Common myeloid progenitor, CD34-positive (primary cell): Measurements from ENCODE around the gene C8A. TPM values are rescaled to one million over a fixed set of nuclear protein-coding genes. Genes with fewer than 3 reads are reported as not detected.

ENCODE experiments used
- CTCF ChIA-PET: fragments of 350-600 bp; sonication (Branson Sonifier 250); formaldehyde crosslinking; loops from one replicate; lab custom pipeline; 2021; ENCODE audit warnings: antibody characterized with exemption; lab: Charles Lee
- POLR2A ChIA-PET: fragments of 350-600 bp; sonication (Branson Sonifier 250); formaldehyde crosslinking; loops from one replicate; lab custom pipeline; 2021; ENCODE audit warnings: antibody characterized with exemption; lab: Charles Lee
- DNase-seq, 3 donors: peaks; one replicate each; pipeline versions ENCODE4 v3.0.0 to v3.0.0-alpha.2; 2013
- H3K27ac ChIP-seq, 2 experiments: 1 replicate in 1 of 2; 2 replicates in 1 of 2; pipeline ENCODE4 v1.7.0; 2013; ENCODE audit warnings: inconsistent platforms in 2 of 2, low read length in 2 of 2, mild to moderate bottlenecking in 2 of 2, low read depth in 1 of 2, moderate library complexity in 1 of 2; ENCODE audit not compliant: severe bottlenecking in 2 of 2, insufficient read depth in 1 of 2, poor library complexity in 1 of 2
- H3K27me3 ChIP-seq, 5 experiments: replicated peaks in 2 of 5; 1 replicate in 3 of 5; 2 replicates in 2 of 5; pipeline versions ENCODE4 v1.6.1 to v1.7.0; 2013; ENCODE audit warnings: low read length in 4 of 5, mild to moderate bottlenecking in 2 of 5, moderate library complexity in 2 of 5, inconsistent platforms in 1 of 5; ENCODE audit not compliant: insufficient read depth in 5 of 5, control insufficient read depth in 4 of 5
- H3K36me3 ChIP-seq, 4 experiments: 1 replicate in 2 of 4; 2 replicates in 2 of 4; pipeline versions ENCODE4 v1.6.1 to v1.7.0; 2013; ENCODE audit warnings: low read length in 3 of 4, control low read depth in 1 of 4, mild to moderate bottlenecking in 1 of 4; ENCODE audit not compliant: control insufficient read depth in 4 of 4, insufficient read depth in 4 of 4
- H3K4me1 ChIP-seq, 4 experiments: 1 replicate in 3 of 4; 2 replicates in 1 of 4; pipeline versions ENCODE4 v1.6.1 to v1.7.1; 2013; ENCODE audit warnings: low read length in 3 of 4, mild to moderate bottlenecking in 3 of 4, control low read depth in 1 of 4, inconsistent platforms in 1 of 4, moderate library complexity in 1 of 4; ENCODE audit not compliant: control insufficient read depth in 4 of 4, insufficient read depth in 4 of 4; ENCODE audit errors: control extremely low read depth in 1 of 4
- H3K4me3 ChIP-seq, 7 experiments: 1 replicate in 4 of 7; 2 replicates in 3 of 7; pipeline versions ENCODE4 v1.5.1 to v1.7.0; 2013; ENCODE audit warnings: mild to moderate bottlenecking in 7 of 7, low read length in 6 of 7, moderate library complexity in 6 of 7, inconsistent platforms in 2 of 7, low read depth in 2 of 7, control low read depth in 1 of 7; ENCODE audit not compliant: insufficient read depth in 4 of 7, control insufficient read depth in 1 of 7; ENCODE audit errors: extremely low read depth in 1 of 7
- H3K9me3 ChIP-seq, 5 experiments: 1 replicate in 4 of 5; 2 replicates in 1 of 5; pipeline versions ENCODE4 v1.6.1 to v1.7.1; 2013; ENCODE audit warnings: low read length in 4 of 5, mild to moderate bottlenecking in 2 of 5, inconsistent platforms in 1 of 5, low read depth in 1 of 5, moderate library complexity in 1 of 5; ENCODE audit not compliant: control insufficient read depth in 4 of 5, insufficient read depth in 2 of 5; ENCODE audit errors: control extremely low read depth in 1 of 5
- WGBS: methylation state at CpG from one replicate; pipeline ENCODE4 v1.1.5; 2013; ENCODE audit not compliant: insufficient coverage; 5-methylcytosine and 5-hydroxymethylcytosine counted together
- polyA plus RNA-seq: library from polyadenylated mRNA; unstranded; fragments of 120-200 nt; gene quantifications from one replicate; pipeline ENCODE4 v1.2.1, GENCODE V29; 2013

Gene C8A
- polyA plus RNA-seq: not detected

DNA sequence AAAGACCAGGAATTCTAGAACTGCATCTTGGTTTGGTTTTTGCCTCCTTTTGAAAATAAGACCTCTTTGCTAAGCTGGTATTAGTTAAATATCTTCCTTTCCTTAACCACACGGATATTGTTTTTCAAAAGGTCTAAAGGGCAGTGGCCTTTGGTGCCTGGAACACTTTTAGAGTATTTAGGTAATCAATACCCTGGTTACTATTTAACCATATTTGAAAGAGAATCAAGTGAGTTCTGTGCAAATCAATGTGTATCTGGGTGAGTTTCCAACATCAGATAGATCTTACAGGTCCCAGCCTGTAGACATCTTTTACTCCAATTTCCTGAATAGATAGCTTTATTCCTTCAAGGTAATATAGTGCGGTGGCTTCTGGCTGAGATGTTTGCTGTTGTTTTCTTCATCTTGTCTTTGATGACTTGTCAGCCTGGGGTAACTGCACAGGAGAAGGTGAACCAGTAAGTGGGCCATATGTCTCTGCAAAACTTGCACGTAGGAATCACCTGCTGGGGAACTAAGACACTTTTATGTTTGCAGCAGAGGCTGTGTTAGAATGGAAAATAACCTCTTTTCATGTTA is at the start of gene C8A:
Gene C8A, plus strand, starts transcription at position 277 of the 579 bp plus-strand sequence. Its CDS starts 105 bp downstream, at position 382.
- no peaks in the 10 kb centered on the region for H3K4me1 ChIP-seq
- no peak for DNase-seq
- CTCF ChIA-PET: no interaction called here
- POLR2A ChIA-PET: no interaction called here
- WGBS: 100% methylated on average over 1 of the region's 3 CpGs
- no peak within 1 kb of the TSS for H3K4me3 ChIP-seq
- no peaks in the 10 kb centered on the region for H3K36me3 ChIP-seq
- H3K27me3 ChIP-seq: peaks cover 0 to 2% (median 0%) of the 10 kb centered on the region in 5 experiments
- H3K27ac ChIP-seq: no peak within 1 kb of the TSS
- H3K9me3 ChIP-seq: no peaks in the 10 kb centered on the region

DNA sequence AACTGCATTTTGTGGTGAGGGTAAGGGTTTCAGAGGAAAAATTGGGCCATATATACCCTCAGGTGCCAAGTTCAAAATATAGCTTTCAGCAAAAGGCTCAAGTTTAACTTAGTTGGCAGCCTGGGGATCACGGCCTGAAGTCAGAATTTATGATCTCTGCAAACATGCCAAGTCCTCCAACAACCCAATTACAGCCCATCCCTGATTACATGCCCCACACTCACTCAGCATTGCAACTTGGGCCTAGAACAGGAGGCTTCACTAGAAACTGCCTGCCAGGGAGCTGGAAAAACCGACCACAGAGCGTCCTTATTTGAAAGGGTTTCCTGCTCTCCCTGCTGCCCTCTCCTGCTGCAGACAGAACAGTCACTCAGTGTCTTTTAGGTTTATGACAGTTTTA is 47.8 kb upstream of the C8A start:
- 10% methylated on average over 3 of the region's 3 CpGs for WGBS
- Histone ChIP-seq H3K9me3 (no peaks in the 10 kb centered on the region), H3K36me3 (no peaks in the 10 kb centered on the region), H3K4me1 (no peaks in the 10 kb centered on the region), H3K27ac (no peak overlapping the region), H3K4me3 (no peak overlapping the region), H3K27me3 (peaks cover 0 to 4% (median 0%) of the 10 kb centered on the region in 5 experiments)
- peak in 1 of 3 donors; percentile 4 for DNase-seq
- CTCF ChIA-PET: interaction anchor here (2.7 kb wide), 1 partner anchor 14 kb away, joined by 12 read pairs; the partner anchor contains the start of gene FYB2
- POLR2A ChIA-PET: no interaction called here

DNA sequence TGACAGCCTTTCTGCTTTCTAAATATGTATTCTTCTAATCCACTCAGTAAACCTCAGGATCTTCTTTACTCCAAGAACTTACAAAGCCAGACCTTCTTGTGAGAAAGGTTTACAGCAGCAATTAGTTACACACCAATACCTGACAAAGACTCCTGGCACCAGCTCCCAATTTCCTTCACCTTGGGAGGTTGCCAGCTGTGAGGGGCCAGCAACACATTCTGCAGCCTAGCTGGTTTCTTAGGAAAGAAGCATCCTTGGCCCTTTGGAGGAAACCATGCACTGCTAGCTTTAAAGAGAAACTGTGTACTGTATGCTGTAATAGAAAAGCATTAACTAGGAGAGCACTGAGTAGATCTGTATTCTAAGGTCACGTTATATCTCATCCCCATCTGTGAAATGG is 46.2 kb upstream of the C8A start:
- ChIA-PET CTCF (interaction anchor here (2.7 kb wide), 1 partner anchor 12 kb away, joined by 12 read pairs; the partner anchor contains the start of gene FYB2), POLR2A (no interaction called here)
- H3K27ac ChIP-seq: no peak overlapping the region
- peaks cover 0 to 6% (median 0%) of the 10 kb centered on the region in 5 experiments for H3K27me3 ChIP-seq
- H3K9me3 ChIP-seq: no peaks in the 10 kb centered on the region
- H3K36me3 ChIP-seq: no peaks in the 10 kb centered on the region
- DNase-seq: no peak
- H3K4me1 ChIP-seq: no peaks in the 10 kb centered on the region
- H3K4me3 ChIP-seq: no peak overlapping the region
- 100% methylated on average over 1 of the region's 1 CpG for WGBS

- CTCF ChIA-PET: no interaction called here
Observed at GRCh38 chr1:56811331-56811730, 43.3 kb upstream of the C8A start.

GRCh38 chr1:56814205-56814604 is 40.4 kb upstream of the C8A start:
- H3K9me3 ChIP-seq: peaks cover 0 to 6% (median 4%) of the 10 kb centered on the region in 5 experiments
- no peak overlapping the region for H3K27ac ChIP-seq
- 95% methylated on average over 2 of the region's 2 CpGs for WGBS
- H3K4me3 ChIP-seq: no peak overlapping the region
- ChIA-PET POLR2A (no interaction called here), CTCF (no interaction called here)
- H3K36me3 ChIP-seq: no peaks in the 10 kb centered on the region
- no peaks in the 10 kb centered on the region for H3K4me1 ChIP-seq
- H3K27me3 ChIP-seq: peaks cover 0 to 6% (median 1%) of the 10 kb centered on the region in 5 experiments
- no peak for DNase-seq

More at GRCh38 chr1:56811331-56811730, 43.3 kb upstream of the C8A start:
- no peak overlapping the region for H3K27ac ChIP-seq
- WGBS: 86% methylated on average over 1 of the region's 2 CpGs
- no peaks in the 10 kb centered on the region for H3K36me3 ChIP-seq
- POLR2A ChIA-PET: no interaction called here
- DNase-seq: no peak
- peaks cover 0 to 6% (median 1%) of the 10 kb centered on the region in 5 experiments for H3K27me3 ChIP-seq
- peaks cover 0 to 6% (median 4%) of the 10 kb centered on the region in 5 experiments for H3K9me3 ChIP-seq
- no peaks in the 10 kb centered on the region for H3K4me1 ChIP-seq
- no peak overlapping the region for H3K4me3 ChIP-seq

DNA sequence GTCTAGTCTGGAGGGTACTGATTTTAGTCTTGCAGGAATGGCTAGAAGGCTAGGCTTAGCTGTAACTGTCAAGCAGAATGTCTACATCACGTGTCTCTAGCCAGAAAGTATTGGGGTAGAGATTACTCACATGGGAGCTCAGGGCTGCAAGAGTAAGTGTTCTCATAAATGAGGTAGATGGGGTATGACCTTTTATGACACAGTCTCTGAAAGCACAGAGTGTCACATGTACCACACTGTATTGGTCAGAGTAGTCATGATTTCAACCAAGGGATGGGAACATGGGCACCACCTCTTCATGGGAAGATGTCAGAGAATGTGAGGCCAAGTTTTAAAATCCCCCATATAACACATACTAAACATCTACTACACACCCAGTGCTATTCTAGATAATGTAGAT is 38.3 kb upstream of the C8A start:
- WGBS: 100% methylated on average over 1 of the region's 1 CpG
- peaks cover 0 to 6% (median 4%) of the 10 kb centered on the region in 5 experiments for H3K9me3 ChIP-seq
- no peak overlapping the region for H3K27ac ChIP-seq
- no peak overlapping the region for H3K4me3 ChIP-seq
- peaks cover 0 to 6% (median 0%) of the 10 kb centered on the region in 4 experiments for H3K4me1 ChIP-seq
- ChIA-PET CTCF (interaction anchor here (0.6 to 1.7 kb wide), 4 partner anchors 8 to 1192 kb away, joined by 3 to 4 read pairs (median 3); no protein-coding TSS in a partner anchor), POLR2A (no interaction called here)
- no peak for DNase-seq
- H3K27me3 ChIP-seq: peaks cover 0 to 4% (median 1%) of the 10 kb centered on the region in 5 experiments
- H3K36me3 ChIP-seq: no peaks in the 10 kb centered on the region

DNA sequence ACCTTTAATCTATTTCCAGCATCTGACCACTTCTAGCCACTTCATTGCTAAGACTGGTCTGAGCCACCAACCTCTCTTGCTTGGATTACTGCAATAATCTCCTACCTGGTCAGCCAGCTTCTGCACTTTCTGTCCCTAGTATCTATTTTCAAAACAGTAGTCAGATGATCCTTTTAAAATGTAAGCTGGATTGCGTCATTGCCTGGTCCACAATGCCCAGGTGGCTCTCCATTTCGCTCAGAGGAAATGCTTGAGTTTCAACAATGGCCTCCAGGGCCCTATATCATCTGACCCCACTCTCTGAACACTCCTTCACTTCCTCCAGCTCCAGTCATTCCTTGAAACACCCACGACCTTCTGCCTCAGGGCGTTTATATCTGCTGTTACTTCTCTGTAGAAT is 37.7 kb upstream of the C8A start:
- peaks cover 0 to 10% (median 0%) of the 10 kb centered on the region in 4 experiments for H3K4me1 ChIP-seq
- no peak for DNase-seq
- WGBS: 87% methylated on average over 4 of the region's 4 CpGs
- no peak overlapping the region for H3K27ac ChIP-seq
- H3K4me3 ChIP-seq: no peak overlapping the region
- peaks cover 0 to 6% (median 4%) of the 10 kb centered on the region in 5 experiments for H3K9me3 ChIP-seq
- CTCF ChIA-PET: interaction anchor here (0.6 to 1.7 kb wide), 3 partner anchors 12 to 1679 kb away, joined by 3 read pairs; no protein-coding TSS in a partner anchor
- POLR2A ChIA-PET: no interaction called here
- no peaks in the 10 kb centered on the region for H3K36me3 ChIP-seq
- H3K27me3 ChIP-seq: peaks cover 0 to 2% (median 1%) of the 10 kb centered on the region in 5 experiments
